Measurements from ENCODE around the gene EXOSC9. TPM values are rescaled to one million over a fixed set of nuclear protein-coding genes. Genes with fewer than 3 reads are reported as not detected.

Gene EXOSC9
- total and polyA plus RNA-seq, 2 experiments from 2014 or later, result 71.9 to 105 TPM

DNA sequence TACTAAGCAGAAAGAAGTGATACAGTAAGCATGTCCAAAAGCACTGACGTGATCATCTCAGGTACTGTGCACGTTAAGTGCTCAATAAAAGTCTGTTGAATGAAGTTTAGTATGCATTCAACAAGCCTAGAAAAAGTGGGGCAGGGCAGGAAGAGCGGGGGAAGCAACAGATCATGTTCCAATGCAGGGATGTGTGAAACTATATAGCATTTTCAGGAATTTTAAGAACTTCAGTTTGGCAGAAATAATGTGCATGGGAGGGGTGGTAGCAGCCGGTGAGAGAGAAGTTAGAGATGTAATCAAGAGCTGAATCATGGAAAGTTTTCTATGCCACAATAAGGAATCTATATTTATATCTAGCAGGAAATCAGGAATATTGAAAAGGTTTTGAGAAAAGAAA is 41.7 kb downstream of the EXOSC9 start (continued):
- TF ChIP-seq NANOG (IDR thresholded peaks at IDR 0.05; ENCODE audit: borderline replicate concordance), result no peak
- TF ChIP-seq CREB1 (CRISPR knock-in tag; IDR thresholded peaks at IDR 0.05; ENCODE audit: low read depth), result no peak
- TF ChIP-seq STAT1 (IDR thresholded peaks at IDR 0.05; ENCODE audit: unreplicated experiment), result no peak
- TF ChIP-seq, protein P1, sequence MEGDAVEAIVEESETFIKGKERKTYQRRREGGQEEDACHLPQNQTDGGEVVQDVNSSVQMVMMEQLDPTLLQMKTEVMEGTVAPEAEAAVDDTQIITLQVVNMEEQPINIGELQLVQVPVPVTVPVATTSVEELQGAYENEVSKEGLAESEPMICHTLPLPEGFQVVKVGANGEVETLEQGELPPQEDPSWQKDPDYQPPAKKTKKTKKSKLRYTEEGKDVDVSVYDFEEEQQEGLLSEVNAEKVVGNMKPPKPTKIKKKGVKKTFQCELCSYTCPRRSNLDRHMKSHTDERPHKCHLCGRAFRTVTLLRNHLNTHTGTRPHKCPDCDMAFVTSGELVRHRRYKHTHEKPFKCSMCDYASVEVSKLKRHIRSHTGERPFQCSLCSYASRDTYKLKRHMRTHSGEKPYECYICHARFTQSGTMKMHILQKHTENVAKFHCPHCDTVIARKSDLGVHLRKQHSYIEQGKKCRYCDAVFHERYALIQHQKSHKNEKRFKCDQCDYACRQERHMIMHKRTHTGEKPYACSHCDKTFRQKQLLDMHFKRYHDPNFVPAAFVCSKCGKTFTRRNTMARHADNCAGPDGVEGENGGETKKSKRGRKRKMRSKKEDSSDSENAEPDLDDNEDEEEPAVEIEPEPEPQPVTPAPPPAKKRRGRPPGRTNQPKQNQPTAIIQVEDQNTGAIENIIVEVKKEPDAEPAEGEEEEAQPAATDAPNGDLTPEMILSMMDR (conservative IDR thresholded peaks at IDR 0.05; ENCODE audit: low read depth in 2 of 2), result no peak
- no peak for TF ChIP-seq JUNB (IDR thresholded peaks at IDR 0.05; ENCODE audit: unreplicated experiment)
- TF ChIP-seq EZH2phosphoT487 (IDR thresholded peaks at IDR 0.05; ENCODE audit: unreplicated experiment), result no peak

- 0 out of 2 replicates have a peak, but pooled peaks cover 11% of the 10 kb centered on the region for H3K36me3 ChIP-seq (ENCODE audit: insufficient read depth)
- H3F3A ChIP-seq (replicated peaks; ENCODE audit: low read depth), result no peaks in the 10 kb centered on the region
- no peak overlapping the region for H3K4me3 ChIP-seq
- no peaks in the 10 kb centered on the region for H4K20me1 ChIP-seq (replicated peaks; ENCODE audit: insufficient read depth)
- H3K79me2 ChIP-seq (replicated peaks; ENCODE audit: insufficient read depth), result no peaks in the 10 kb centered on the region
- H3K9me2 ChIP-seq (ENCODE audit: insufficient read depth), result no peaks in the 10 kb centered on the region
- H3K4me1 Mint-ChIP-seq, result no peaks in the 10 kb centered on the region
- no peak overlapping the region for H2AFZ ChIP-seq
- no peaks in the 10 kb centered on the region for H3K4me1 ChIP-seq (ENCODE audit: insufficient read depth)
- H3K27ac Mint-ChIP-seq, result no peak overlapping the region
- DNase-seq (ENCODE audit: low spot score), result no peak
- H3K4me2 ChIP-seq, result no peak overlapping the region
- H3K4me3 Mint-ChIP-seq, result no peak overlapping the region
- H3K27me3 Mint-ChIP-seq (ENCODE audit: insufficient read depth, low read depth, poor library complexity), result no peaks in the 10 kb centered on the region
- H3K36me3 Mint-ChIP-seq (ENCODE audit: low read depth), result no peaks in the 10 kb centered on the region
- H3K27ac ChIP-seq (ENCODE audit: low read depth), result no peak overlapping the region
- ATAC-seq, result no peak
- H3K27me3 ChIP-seq (ENCODE audit: insufficient read depth), result no peaks in the 10 kb centered on the region
- no peak for TF ChIP-seq REST (IDR thresholded peaks at IDR 0.05; ENCODE audit: unreplicated experiment)
- no peak for TF ChIP-seq POLR2AphosphoS5 (IDR thresholded peaks at IDR 0.05; ENCODE audit: low read depth)
- TF ChIP-seq ZNF331 (CRISPR knock-in tag; IDR thresholded peaks at IDR 0.05; ENCODE audit: low read depth), result no peak
- TF ChIP-seq NANOG (IDR thresholded peaks at IDR 0.05; ENCODE audit: borderline replicate concordance), result no peak
- TF ChIP-seq, protein P2, sequence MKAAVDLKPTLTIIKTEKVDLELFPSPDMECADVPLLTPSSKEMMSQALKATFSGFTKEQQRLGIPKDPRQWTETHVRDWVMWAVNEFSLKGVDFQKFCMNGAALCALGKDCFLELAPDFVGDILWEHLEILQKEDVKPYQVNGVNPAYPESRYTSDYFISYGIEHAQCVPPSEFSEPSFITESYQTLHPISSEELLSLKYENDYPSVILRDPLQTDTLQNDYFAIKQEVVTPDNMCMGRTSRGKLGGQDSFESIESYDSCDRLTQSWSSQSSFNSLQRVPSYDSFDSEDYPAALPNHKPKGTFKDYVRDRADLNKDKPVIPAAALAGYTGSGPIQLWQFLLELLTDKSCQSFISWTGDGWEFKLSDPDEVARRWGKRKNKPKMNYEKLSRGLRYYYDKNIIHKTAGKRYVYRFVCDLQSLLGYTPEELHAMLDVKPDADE (IDR thresholded peaks at IDR 0.05), result no peak
- no peak for TF ChIP-seq STAT1 (IDR thresholded peaks at IDR 0.05; ENCODE audit: unreplicated experiment)
- no peak for TF ChIP-seq JUNB (IDR thresholded peaks at IDR 0.05; ENCODE audit: unreplicated experiment)
- no peaks in the 10 kb centered on the region for H3K9me3 Mint-ChIP-seq
Observed at GRCh38 chr4:121846662-121847061, 45.5 kb downstream of the EXOSC9 start.

Measured in GM23338 (cell line).